ENCODE data around the gene NPC2.

DNA sequence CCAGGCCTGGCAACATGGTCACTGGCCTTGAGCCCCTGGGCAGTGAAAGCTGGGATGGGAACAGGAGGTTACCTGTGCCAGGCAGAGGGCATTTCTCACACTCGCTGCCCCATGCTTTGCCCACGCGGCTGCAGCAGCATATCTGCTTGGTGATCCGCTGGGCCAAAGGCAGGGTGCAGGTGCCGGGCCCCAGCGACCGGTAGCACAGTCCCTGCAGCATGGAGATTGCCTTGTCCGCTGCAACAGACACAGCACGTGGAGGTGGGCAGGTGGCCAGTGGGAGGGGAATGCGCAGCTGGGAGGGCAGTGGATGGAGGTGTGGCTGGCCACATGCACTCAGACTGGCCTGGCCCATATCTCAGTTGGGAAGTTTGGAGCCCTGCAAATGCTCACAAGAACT, 35.8 kb upstream of the NPC2 start:
- TF ChIP-seq, protein P1, sequence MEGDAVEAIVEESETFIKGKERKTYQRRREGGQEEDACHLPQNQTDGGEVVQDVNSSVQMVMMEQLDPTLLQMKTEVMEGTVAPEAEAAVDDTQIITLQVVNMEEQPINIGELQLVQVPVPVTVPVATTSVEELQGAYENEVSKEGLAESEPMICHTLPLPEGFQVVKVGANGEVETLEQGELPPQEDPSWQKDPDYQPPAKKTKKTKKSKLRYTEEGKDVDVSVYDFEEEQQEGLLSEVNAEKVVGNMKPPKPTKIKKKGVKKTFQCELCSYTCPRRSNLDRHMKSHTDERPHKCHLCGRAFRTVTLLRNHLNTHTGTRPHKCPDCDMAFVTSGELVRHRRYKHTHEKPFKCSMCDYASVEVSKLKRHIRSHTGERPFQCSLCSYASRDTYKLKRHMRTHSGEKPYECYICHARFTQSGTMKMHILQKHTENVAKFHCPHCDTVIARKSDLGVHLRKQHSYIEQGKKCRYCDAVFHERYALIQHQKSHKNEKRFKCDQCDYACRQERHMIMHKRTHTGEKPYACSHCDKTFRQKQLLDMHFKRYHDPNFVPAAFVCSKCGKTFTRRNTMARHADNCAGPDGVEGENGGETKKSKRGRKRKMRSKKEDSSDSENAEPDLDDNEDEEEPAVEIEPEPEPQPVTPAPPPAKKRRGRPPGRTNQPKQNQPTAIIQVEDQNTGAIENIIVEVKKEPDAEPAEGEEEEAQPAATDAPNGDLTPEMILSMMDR (IDR thresholded peaks at IDR 0.05 in 4 of 5, conservative IDR thresholded peaks at IDR 0.05 in 1 of 5): no peak
- no peak for TF ChIP-seq POLR2A (IDR thresholded peaks at IDR 0.05)

Measured in gastrocnemius medialis (tissue), 4 donors.